HG03139 (cell line): ENCODE results near the gene SH3BP2.

Source experiments
- ATAC-seq: cut with Tn5 transposase; IDR thresholded peaks from one replicate; pipeline ENCODE4 v1.9.1; 2021; ENCODE audit not compliant: unreplicated experiment

The SH3BP2 gene

DNA sequence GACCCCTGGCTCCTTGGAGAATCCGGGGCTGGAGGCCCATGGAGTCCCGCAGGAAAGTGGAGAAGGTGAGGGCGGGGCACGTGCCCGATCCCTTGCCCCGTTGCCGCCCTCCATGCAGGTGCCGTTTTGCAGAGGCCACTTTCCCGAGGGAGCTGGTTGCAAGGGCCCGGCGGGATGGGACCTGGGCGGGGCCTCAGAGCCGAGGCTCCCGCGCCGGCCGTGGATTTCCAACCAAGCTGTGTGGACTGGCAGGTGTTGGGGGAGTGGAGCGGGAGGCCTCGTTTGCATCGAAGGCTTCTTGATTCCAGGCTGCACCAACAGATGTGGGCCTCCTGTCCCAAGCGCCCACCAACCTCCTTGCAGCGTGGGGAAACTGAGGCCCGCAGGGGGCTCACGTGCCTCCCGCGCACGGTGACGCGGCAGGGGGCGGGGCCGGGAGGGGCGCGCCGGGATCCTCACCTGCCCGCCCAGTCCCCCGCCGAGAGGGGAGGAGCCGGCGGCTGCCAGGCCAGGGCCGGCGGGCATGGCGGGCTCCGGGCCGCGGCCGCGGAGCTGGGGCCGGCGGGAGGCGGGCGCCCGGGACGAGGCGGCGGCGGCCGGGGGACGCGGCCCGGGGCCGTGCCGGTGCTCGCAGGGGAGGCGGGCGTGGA is 24.9 kb downstream of the SH3BP2 start:
- no peak for ATAC-seq

GRCh38 chr4:2818351-2818939 is 25.6 kb downstream of the SH3BP2 start:
- ATAC-seq = no peak

DNA sequence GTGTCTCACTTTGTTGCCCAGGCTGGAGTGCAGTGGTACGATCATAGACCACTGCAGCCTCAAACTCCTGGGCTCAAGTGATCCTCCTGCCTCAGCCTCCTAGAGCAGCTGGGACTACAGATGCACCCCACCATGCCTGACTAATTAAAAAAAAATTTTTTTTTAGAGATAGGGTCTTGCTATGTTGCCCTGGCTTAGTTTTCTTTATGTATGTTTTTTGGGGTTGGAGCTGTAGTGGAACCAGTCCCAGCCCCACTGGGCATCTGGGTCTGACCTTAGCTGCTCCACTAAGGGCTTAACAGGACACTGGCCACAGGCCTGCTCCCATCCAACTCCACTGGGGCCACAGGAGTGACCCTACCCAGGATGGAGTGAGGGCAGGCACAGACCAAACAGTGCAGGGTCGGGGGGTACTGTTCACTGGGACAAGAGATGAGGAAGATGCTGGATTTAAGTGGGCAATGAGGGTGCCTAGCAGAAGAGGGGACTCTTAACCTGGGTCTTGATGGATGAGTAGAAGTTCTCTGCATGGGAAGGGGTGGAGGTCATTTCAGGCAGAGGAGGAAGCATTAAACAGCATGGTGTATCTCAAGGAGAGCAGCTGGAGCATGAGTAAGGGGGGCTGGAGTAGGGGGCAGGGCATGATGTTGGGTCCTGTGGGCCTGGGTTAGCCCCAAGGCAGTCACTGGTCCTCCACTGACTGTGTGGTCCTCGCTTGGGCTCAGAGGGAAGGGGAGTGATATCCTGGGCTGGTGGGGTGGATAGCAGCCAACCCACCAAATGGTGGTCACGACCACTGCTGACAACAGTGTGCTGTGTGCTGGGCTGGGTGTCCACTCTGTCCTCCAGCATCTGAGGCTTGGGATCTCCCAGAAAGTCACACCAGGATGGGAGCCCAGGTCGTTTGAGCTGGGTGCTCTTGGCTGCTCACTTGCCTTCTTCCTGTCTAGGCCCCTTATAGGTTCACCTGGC is 26.6 kb downstream of the SH3BP2 start:
- ATAC-seq = no peak

DNA sequence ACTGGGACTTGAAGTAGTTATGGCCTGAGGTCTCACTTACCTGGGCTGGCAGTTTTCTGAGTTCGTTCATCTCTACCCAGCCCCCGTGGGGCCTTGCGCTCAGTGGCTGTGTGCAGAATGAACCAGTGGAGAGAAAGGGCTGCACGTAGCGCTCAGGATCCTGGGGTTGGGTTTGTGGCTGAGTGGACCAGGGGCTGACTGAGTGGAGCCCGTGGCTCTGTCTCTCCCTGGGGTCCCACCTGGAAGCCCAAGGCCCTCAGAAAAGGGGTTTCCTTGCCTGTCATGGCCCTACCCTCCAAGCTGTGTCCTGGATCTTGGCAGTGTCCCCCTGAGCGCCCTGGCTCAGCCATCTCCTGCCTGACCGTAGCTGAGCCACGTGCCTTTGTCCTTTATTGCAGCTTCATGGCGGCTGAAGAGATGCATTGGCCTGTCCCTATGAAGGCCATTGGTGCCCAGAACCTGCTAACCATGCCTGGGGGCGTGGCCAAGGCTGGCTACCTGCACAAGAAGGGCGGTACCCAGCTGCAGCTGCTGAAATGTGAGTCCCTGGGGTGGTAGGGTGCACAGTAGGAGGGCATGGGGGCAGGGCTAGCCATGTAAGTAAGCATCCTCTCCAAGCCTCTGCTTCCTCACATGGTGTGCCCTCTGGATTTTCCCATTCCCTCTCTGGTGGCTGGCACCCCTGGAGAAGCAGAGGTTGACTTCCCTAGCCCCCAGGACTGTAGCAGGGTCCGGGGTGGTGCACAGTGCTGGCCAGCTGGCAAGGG is 27.5 kb downstream of the SH3BP2 start:
- ATAC-seq = no peak

DNA sequence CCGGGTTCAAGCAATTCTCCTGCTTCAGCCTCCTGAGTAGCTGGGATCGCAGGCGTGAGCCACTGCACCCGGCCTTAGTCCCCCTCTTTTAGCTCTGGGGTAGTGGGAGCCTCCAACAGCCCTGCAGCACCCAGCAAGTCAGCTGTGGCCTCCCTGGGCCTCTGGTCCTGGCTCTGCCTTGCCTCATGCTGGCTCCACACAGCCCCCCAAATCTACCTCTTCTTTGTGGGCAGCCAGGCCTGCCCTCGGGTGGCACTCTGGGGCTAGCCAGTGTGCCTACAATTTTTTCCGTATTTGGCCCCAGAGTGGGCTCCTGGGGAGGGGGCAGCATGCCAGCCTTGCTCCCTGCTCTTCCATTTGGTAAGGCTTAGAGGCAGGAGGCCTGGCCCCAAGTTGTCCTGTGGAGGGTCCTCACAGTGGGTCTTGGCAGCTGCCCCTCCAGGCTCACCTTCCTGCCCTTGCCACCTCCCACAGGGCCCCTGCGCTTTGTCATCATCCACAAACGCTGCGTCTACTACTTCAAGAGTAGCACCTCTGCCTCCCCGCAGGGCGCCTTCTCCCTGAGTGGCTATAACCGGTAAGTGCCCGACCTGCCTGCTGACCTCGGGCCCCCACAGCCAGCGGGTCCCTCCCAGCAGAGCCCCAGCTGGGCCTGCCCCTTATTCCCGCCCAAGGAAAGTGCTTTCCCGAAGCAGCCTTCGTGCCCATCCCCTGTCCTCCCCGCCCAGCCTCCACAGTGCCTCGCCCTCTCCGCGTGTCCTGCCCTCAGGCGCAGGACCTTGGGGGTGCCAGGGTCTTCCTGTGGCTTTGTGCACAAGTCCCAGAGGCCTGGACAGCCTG is 29.8 kb downstream of the SH3BP2 start:
- no peak for ATAC-seq

DNA sequence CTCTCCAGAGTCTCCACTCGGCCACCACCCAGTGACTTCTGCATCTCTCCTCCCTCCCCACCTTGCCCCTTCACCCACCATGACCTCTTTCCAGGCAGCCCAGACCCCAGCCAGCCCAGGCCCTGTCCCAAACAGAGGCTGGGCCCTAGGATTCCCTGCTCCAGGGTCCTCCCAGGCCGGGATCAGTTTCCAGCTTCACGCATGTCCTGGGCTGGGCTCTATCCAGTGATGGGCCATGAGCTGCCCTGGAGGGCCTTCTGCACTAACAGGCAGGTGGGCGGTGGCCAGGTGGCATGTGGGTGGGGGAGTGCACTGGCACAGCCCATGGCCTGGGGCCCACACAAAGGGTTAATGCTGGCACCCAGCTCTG is 30.4 kb downstream of the SH3BP2 start:
- no peak for ATAC-seq

DNA sequence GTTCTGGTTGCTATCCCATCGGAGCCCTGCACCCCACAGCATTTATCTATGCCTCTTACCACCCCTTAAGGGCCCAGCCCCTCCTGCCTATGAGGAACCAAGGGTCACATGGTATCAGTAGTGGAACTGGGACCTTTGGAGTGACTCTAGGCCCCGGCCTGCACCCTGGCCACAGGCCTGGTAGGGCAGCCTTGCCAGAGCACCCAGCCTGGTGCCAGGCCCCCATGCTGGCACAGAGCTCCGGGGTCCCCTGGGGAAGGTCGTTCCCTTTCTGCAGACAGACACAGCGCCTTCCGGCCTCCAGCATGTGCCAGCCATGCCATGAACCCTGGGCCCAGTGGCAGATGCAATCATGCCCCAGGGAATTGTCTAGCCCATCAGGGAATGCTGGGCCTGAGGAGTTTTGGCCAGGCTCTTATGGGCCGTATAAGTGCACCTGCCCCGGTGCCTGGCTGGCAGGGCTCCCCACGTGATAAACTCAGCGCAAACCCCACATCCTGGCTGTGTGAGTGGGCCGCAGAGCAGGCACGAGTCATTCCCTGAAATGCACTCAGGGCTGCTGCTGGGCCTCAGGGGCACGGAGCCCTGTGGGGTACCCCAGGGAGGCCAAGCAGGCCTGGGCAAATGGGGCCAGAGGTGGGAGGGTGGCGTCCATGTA is 30.9 kb downstream of the SH3BP2 start:
- no peak for ATAC-seq

DNA sequence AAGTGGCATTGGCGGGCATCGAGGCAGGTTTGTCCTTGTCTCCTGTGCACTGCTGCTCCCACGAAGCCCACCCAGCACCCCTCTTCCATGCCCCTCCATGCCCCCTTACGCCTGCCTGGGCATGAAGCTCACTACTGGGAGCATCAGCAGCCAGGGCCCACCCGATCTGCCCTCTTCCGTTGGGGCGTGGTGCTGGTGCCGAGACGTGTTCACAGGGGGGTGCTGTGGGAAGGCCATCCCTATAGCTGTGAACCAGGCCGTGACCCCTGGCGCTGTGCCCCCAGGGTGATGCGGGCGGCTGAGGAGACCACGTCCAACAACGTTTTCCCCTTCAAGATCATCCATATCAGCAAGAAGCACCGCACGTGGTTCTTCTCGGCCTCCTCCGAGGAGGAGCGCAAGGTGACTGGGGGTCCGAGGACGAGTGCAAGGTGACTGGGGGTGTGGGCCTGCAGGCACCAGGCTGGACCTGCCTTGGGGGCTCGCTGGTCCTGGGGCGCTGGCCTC is 31.5 kb downstream of the SH3BP2 start:
- ATAC-seq = no peak

- no peak for ATAC-seq
Measured at GRCh38 chr4:2824836-2825381, 32.0 kb downstream of the SH3BP2 start.

- no peak for ATAC-seq
Measured at GRCh38 chr4:2825740-2826139, 32.9 kb downstream of the SH3BP2 start.

GRCh38 chr4:2827071-2827873 is 34.4 kb downstream of the SH3BP2 start:
- no peak for ATAC-seq

- no peak for ATAC-seq
Measured at GRCh38 chr4:2827874-2828751, 35.2 kb downstream of the SH3BP2 start.

DNA sequence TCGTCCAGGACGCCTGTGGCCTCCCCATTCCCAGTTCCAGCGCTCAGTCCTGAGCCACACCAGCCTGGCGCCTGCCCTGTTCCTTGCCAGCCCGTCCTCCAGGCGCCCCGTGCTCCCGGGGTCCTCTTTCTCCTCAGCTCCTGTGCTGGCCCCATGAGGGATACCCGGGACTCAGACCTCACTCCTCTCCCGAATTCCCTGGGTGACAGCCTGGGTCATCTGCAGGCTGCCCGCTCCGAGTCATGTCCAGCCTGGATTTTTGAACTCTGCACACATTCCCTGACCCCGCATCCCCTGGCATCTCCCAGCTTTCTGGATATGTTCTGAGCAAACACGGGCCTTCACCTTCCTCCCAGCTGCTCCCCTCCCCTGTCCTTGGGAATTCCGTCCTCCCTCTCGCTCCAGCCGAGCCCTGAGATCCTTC is 35.9 kb downstream of the SH3BP2 start:
- no peak for ATAC-seq

DNA sequence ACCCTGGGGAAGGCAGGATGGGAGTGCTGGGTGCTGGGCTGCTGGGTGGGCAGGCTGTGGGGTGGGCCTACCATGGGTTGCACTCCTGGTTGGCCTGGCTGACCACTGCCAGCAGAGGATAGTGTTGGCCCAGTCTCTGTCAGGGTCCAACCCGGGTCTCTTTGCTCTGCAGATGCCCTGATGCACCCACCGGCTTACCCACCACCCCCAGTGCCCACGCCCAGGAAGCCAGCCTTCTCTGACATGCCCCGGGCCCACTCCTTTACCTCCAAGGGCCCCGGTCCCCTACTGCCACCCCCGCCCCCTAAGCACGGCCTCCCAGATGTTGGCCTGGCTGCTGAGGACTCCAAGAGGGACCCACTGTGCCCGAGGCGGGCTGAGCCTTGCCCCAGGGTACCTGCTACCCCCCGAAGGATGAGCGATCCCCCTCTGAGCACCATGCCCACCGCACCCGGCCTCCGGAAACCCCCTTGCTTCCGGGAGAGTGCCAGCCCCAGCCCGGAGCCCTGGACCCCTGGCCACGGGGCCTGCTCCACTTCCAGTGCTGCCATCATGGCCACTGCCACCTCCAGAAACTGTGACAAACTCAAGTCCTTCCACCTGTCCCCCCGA is 36.5 kb downstream of the SH3BP2 start:
- no peak for ATAC-seq

GRCh38 chr4:2829933-2830451 is 37.1 kb downstream of the SH3BP2 start:
- no peak for ATAC-seq

DNA sequence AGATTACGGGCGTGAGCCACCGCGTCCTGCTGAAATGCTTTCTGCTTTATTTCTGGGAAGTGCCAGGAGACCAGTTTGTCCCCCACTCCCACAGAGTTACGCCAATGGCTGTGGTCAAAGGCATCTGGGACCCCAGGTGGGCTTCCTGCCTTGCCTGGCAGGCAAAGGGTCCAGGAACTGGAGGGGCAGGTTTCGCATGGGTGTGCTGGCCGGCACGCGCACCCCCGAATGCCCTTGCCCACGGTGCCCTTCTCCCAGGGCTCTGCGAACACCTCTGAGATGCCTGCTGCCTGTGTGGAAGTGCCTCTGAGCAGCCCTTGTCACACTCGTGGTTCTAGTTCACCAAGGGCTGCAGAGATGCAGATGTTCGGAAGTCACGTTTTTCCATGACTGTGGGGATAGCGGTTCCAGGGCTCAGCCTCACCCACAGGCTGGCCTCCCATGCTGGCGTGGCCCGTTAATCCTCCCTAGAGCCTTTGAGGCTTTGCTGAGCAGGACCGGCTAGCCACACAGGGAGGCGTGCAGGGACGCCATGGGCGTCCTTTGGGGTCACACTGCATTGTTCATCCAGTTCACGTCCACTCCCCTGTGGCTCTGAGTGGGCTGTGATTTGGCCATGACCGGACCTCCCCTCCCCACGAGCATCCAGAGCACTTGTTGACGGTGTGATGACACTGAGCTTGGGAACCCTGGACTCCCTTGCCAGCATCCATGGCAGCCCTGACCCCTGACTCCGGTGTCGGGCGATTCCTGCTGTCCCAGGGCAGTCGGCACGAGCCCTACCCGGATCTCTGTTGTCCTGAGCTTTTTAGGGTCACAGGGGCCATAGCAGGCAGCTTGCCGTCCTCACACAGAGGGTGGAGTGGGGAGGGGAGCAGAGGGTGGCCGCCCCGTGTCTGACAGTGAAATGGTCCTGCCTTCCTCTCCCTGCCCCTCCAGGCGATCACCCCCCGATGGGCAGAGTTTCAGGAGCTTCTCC is 38.0 kb downstream of the SH3BP2 start:
- no peak for ATAC-seq
